SU-DHL-6 (cell line): ENCODE results near the gene IGF2BP2.

Experiments
- H2AFZ ChIP-seq: fragments of 200-600 bp; sonication (generic); 2 replicates; pipeline ENCODE4 v1.6.1; 2014; ENCODE audit warnings: low read depth, mild to moderate bottlenecking, moderate library complexity, mixed read lengths, antibody characterized with exemption, low read length; ENCODE audit not compliant: severe bottlenecking
- H3F3A ChIP-seq: fragments of 200-600 bp; shearing (Covaris generic); 2 replicates; pipeline ENCODE4 v1.6.0; 2016; ENCODE audit warnings: antibody characterized with exemption, mild to moderate bottlenecking; ENCODE audit not compliant: insufficient read depth
- H3K27ac ChIP-seq: fragments of 200-600 bp; sonication (generic); 2 replicates; pipeline ENCODE4 v1.5.1; 2016; ENCODE audit warnings: low read depth, mild to moderate bottlenecking, low read length, moderate library complexity, mixed read lengths
- H3K27me3 ChIP-seq: fragments of 200-600 bp; sonication (generic), shearing (Covaris generic); 2 replicates; pipeline ENCODE4 v1.6.0; 2014; ENCODE audit warnings: mild to moderate bottlenecking, low read length
- H3K36me3 ChIP-seq: fragments of 200-600 bp; sonication (generic); 2 replicates; pipeline ENCODE4 v1.6.1; 2014; ENCODE audit warnings: mild to moderate bottlenecking, low read length, mixed read lengths
- H3K4me2 ChIP-seq: fragments of 300-600, 200-600 bp; shearing (Covaris generic), sonication (generic); 2 replicates; pipeline ENCODE4 v1.6.0; 2014; ENCODE audit warnings: low read length, low read depth, mild to moderate bottlenecking; ENCODE audit not compliant: poor library complexity, severe bottlenecking
- H3K4me3 ChIP-seq: fragments of 200-600 bp; sonication (generic); 2 replicates; pipeline ENCODE4 v1.5.1; 2014; ENCODE audit warnings: antibody characterized with exemption, low read length, mild to moderate bottlenecking, mixed read lengths; ENCODE audit not compliant: insufficient read depth, poor library complexity, severe bottlenecking
- H3K79me2 ChIP-seq: fragments of 200-600 bp; sonication (generic); 2 replicates; pipeline ENCODE4 v1.6.1; 2014; ENCODE audit warnings: mild to moderate bottlenecking, low read length, moderate library complexity; ENCODE audit not compliant: insufficient read depth
- H3K9ac ChIP-seq: fragments of 200-600 bp; sonication (generic); 2 replicates; pipeline ENCODE4 v1.7.0; 2014; ENCODE audit warnings: mild to moderate bottlenecking, low read length
- H3K9me2 ChIP-seq: fragments of 200-600 bp; sonication (generic); replicated peaks from 2 replicates; pipeline ENCODE4 v1.6.1; 2014; ENCODE audit warnings: low read length; ENCODE audit not compliant: insufficient read depth
- H3K9me3 ChIP-seq: fragments of 200-600 bp; sonication (generic); 2 replicates; pipeline ENCODE4 v1.6.1; 2014; ENCODE audit warnings: low read length, mixed read lengths; ENCODE audit not compliant: insufficient read depth
- H4K20me1 ChIP-seq: fragments of 200-600 bp; sonication (generic); 2 replicates; pipeline ENCODE4 v1.6.1; 2014; ENCODE audit warnings: low read depth, mild to moderate bottlenecking, antibody characterized with exemption, low read length, moderate library complexity, mixed read lengths
- CTCF ChIP-seq: fragments of 200-600 bp; sonication (generic); IDR thresholded peaks from one replicate; pipeline ENCODE4 v1.5.1; 2017; ENCODE audit warnings: antibody characterized with exemption, mild to moderate bottlenecking, low read length, moderate library complexity; ENCODE audit not compliant: insufficient read depth, poor library complexity, severe bottlenecking
- EZH2phosphoT487 ChIP-seq: fragments of 200-600 bp; sonication (generic), shearing (Covaris generic); conservative IDR thresholded peaks from 2 replicates; pipeline ENCODE4 v1.6.1; 2018; ENCODE audit warnings: mild to moderate bottlenecking, antibody characterized with exemption, low read length, moderate library complexity, mixed read lengths

IGF2BP2 gene

GRCh38 chr3:185657211-185657610 is 167.6 kb downstream of the IGF2BP2 start:
- Histone ChIP-seq H3K9ac (no peak overlapping the region), H2AFZ (no peak overlapping the region), H3K4me3 (no peak overlapping the region), H3K27me3 (no peaks in the 10 kb centered on the region), H3K9me3 (no peaks in the 10 kb centered on the region), H3F3A (no peaks in the 10 kb centered on the region), H3K9me2 (no peaks in the 10 kb centered on the region), H3K36me3 (no peaks in the 10 kb centered on the region), H4K20me1 (no peaks in the 10 kb centered on the region), H3K27ac (no peak overlapping the region), H3K79me2 (no peaks in the 10 kb centered on the region), H3K4me2 (no peak overlapping the region)
- TF ChIP-seq CTCF, result no peak
- no peak for TF ChIP-seq EZH2phosphoT487

- TF ChIP-seq CTCF (no peak), EZH2phosphoT487 (no peak)
- no peaks in the 10 kb centered on the region for H3K36me3 ChIP-seq
- no peak overlapping the region for H2AFZ ChIP-seq
- H3F3A ChIP-seq, result no peaks in the 10 kb centered on the region
- no peaks in the 10 kb centered on the region for H3K9me3 ChIP-seq
- no peaks in the 10 kb centered on the region for H3K79me2 ChIP-seq
- no peak overlapping the region for H3K4me3 ChIP-seq
- H4K20me1 ChIP-seq, result no peaks in the 10 kb centered on the region
- H3K9me2 ChIP-seq, result no peaks in the 10 kb centered on the region
- no peaks in the 10 kb centered on the region for H3K27me3 ChIP-seq
- no peak overlapping the region for H3K27ac ChIP-seq
- no peak overlapping the region for H3K9ac ChIP-seq
- no peak overlapping the region for H3K4me2 ChIP-seq
Measured at GRCh38 chr3:185656321-185656840, 168.5 kb downstream of the IGF2BP2 start.

- Histone ChIP-seq H3K9me3 (no peaks in the 10 kb centered on the region), H3K4me3 (no peak overlapping the region), H2AFZ (no peak overlapping the region), H3K79me2 (no peaks in the 10 kb centered on the region), H3K27me3 (no peaks in the 10 kb centered on the region), H3K9me2 (no peaks in the 10 kb centered on the region), H3F3A (no peaks in the 10 kb centered on the region), H3K4me2 (no peak overlapping the region), H3K36me3 (no peaks in the 10 kb centered on the region), H4K20me1 (no peaks in the 10 kb centered on the region), H3K9ac (no peak overlapping the region), H3K27ac (no peak overlapping the region)
- no peak for TF ChIP-seq CTCF
- TF ChIP-seq EZH2phosphoT487, result no peak
Measured at GRCh38 chr3:185655426-185656320, 169.2 kb downstream of the IGF2BP2 start.
